Measurements from ENCODE around the gene CAPN3. TPM values are rescaled to one million over a fixed set of nuclear protein-coding genes. Genes with fewer than 3 reads are reported as not detected.

Gene CAPN3
- total and polyA plus RNA-seq, 2 donors (not counting 3 experiments of a cell fraction or from before 2014, with no cell fraction given), result 2.2 to 3.7 TPM

DNA sequence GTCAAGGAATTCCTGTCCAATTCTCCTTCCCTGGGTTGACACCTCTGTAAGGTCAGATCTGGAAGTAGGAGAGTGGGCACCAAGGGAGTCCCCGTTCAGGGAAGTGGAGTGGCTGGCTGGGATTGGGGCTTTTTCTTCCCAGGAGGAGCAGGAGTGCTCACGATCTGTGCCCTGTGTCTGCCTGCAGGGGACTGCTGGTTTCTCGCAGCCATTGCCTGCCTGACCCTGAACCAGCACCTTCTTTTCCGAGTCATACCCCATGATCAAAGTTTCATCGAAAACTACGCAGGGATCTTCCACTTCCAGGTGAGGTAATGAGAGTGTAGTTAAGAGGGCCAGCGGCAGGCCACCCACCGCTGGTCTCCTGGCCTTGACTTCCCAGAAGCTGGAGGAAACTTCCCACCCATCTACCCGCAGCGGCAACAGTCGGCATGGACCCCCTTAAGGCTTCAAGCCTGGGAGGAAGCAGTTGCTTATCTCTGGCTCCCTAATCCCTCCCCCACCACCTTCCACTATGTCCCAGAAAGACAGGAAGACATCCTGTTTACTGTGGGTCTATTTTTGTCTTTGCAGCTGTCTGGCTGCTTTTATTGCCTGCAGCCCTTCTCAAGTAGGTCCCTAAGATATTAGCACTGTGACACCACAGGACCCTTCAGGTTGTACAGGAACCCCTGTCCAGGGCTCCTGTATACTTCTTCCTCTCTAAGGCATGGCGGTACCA lies 26.8 kb downstream of the CAPN3 start:
- Histone ChIP-seq H3K4me3 (replicated peaks in 1 of 3; ENCODE audit: insufficient read depth in 1 of 3, low read depth in 1 of 3, low read length in 3 of 3) (no peak overlapping the region), H3K79me2 (ENCODE audit: control insufficient read depth, insufficient read depth, low read length) (no peaks in the 10 kb centered on the region), H3K36me3 (ENCODE audit: control insufficient read depth in 2 of 2, extremely low read depth in 1 of 2, insufficient read depth in 2 of 2, low read length in 2 of 2) (no peaks in the 10 kb centered on the region), H3K9me1 (replicated peaks; ENCODE audit: control insufficient read depth, extremely low read depth, insufficient read depth, low read length) (no peaks in the 10 kb centered on the region), H3K9ac (replicated peaks; ENCODE audit: extremely low read depth, insufficient read depth, low read length) (no peak overlapping the region), H3K27ac (ENCODE audit: insufficient read depth, low read depth, low read length) (no peak overlapping the region), H3K9me3 (replicated peaks; ENCODE audit: control insufficient read depth, insufficient read depth, low read length) (no peaks in the 10 kb centered on the region), H2AFZ (ENCODE audit: low read depth, low read length) (no peak overlapping the region), H4K20me1 (replicated peaks; ENCODE audit: control insufficient read depth, extremely low read depth, insufficient read depth, low read length) (no peaks in the 10 kb centered on the region), H3K4me1 (ENCODE audit: control insufficient read depth, extremely low read depth, insufficient read depth, low read length) (peaks cover 11% of the 10 kb centered on the region), H3K27me3 (ENCODE audit: control insufficient read depth in 2 of 2, insufficient read depth in 2 of 2, low read length in 2 of 2) (peaks cover 0 to 6% of the 10 kb centered on the region in 2 experiments), H3K4me2 (ENCODE audit: insufficient read depth, low read length) (no peak overlapping the region)
- ChIA-PET POLR2A (no interaction called here), CTCF (interaction anchor here (0.7 to 2.6 kb wide), 28 partner anchors 9 to 396 kb away, joined by 3 to 31 read pairs (median 6); partner anchors contain the start of gene VPS39)
- dilution Hi-C loops (cut with MboI; ENCODE audit: extremely low pct_ligation_motif_present, low sequenced_read_pairs) (no loop called here), intact Hi-C loops (cut with micrococcal nuclease) (loop anchor here (1.0 to 10.0 kb wide), 3 partner anchors 113 to 311 kb away; partner anchors contain the start of genes GANC, TMEM87A and VPS39)
- TF ChIP-seq MYC (IDR thresholded peaks at IDR 0.05; ENCODE audit: low read depth, low read length), result no peak
- TF ChIP-seq POLR2A (IDR thresholded peaks at IDR 0.05; ENCODE audit: low read depth, low read length), result no peak
- TF ChIP-seq GATA2 (IDR thresholded peaks at IDR 0.05; ENCODE audit: insufficient read depth, insufficient read length, low read depth, low read length), result no peak
- TF ChIP-seq EZH2 (IDR thresholded peaks at IDR 0.05; ENCODE audit: borderline replicate concordance, low read depth, low read length, severe bottlenecking), result no peak
- TF ChIP-seq FOS (IDR thresholded peaks at IDR 0.05; ENCODE audit: borderline replicate concordance, insufficient read depth, low read length), result no peak
- TF ChIP-seq JUN (IDR thresholded peaks at IDR 0.05; ENCODE audit: borderline replicate concordance, insufficient read depth, insufficient read length, low read depth), result no peak
- TF ChIP-seq, protein P1, sequence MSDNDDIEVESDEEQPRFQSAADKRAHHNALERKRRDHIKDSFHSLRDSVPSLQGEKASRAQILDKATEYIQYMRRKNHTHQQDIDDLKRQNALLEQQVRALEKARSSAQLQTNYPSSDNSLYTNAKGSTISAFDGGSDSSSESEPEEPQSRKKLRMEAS (IDR thresholded peaks at IDR 0.05; ENCODE audit: insufficient read depth, insufficient read length), result no peak
- no peak for TF ChIP-seq POLR2AphosphoS5 (IDR thresholded peaks at IDR 0.05; ENCODE audit: insufficient read depth, low read depth, low read length)
- TF ChIP-seq, protein P2, sequence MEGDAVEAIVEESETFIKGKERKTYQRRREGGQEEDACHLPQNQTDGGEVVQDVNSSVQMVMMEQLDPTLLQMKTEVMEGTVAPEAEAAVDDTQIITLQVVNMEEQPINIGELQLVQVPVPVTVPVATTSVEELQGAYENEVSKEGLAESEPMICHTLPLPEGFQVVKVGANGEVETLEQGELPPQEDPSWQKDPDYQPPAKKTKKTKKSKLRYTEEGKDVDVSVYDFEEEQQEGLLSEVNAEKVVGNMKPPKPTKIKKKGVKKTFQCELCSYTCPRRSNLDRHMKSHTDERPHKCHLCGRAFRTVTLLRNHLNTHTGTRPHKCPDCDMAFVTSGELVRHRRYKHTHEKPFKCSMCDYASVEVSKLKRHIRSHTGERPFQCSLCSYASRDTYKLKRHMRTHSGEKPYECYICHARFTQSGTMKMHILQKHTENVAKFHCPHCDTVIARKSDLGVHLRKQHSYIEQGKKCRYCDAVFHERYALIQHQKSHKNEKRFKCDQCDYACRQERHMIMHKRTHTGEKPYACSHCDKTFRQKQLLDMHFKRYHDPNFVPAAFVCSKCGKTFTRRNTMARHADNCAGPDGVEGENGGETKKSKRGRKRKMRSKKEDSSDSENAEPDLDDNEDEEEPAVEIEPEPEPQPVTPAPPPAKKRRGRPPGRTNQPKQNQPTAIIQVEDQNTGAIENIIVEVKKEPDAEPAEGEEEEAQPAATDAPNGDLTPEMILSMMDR (IDR thresholded peaks at IDR 0.05; ENCODE audit: extremely low read depth in 1 of 2, insufficient read depth in 1 of 2, low read depth in 1 of 2, low read length in 2 of 2), result no peak
- DNase-seq (ENCODE audit: low read depth, low spot score), result peak; percentile 35
- peak; percentile 26 for FAIRE-seq
- BruUV-seq (replicated peaks), result no TSS peak

All from endothelial cell of umbilical vein (primary cell).